DMS153 treated with DMSO at 0.1 percent for 48 hours (cell line): Measurements from ENCODE around the gene PHACTR3.
A peak's percentile ranks its signal among the peaks of the same experiment; 100 is the strongest.

Experiments
- DNase-seq: peaks from one replicate; lab custom pipeline; 2025; ENCODE audit not compliant: unreplicated experiment; lab: John Stamatoyannopoulos, UW

Gene PHACTR3

GRCh38 chr20:59772931-59773913 lies 168.9 kb downstream of the PHACTR3 start:
- no peak for DNase-seq

- no peak for DNase-seq
These were observed 169.9 kb downstream of the PHACTR3 start for GRCh38 chr20:59774204-59774641.

- no peak for DNase-seq
These were observed 170.8 kb downstream of the PHACTR3 start for GRCh38 chr20:59774921-59775686.

GRCh38 chr20:59775687-59776055 lies 171.3 kb downstream of the PHACTR3 start:
- no peak for DNase-seq

GRCh38 chr20:59776059-59776603 lies 171.8 kb downstream of the PHACTR3 start:
- no peak for DNase-seq

- DNase-seq, result no peak
These were observed 172.4 kb downstream of the PHACTR3 start for GRCh38 chr20:59776626-59777330.

GRCh38 chr20:59777331-59777725 lies 173.0 kb downstream of the PHACTR3 start:
- DNase-seq, result no peak

GRCh38 chr20:59777814-59778575 lies 173.7 kb downstream of the PHACTR3 start:
- DNase-seq, result no peak

- DNase-seq, result no peak
These were observed 174.4 kb downstream of the PHACTR3 start for GRCh38 chr20:59778615-59779200.

- DNase-seq, result no peak
These were observed 175.5 kb downstream of the PHACTR3 start for GRCh38 chr20:59779656-59780380.

GRCh38 chr20:59780494-59781185 lies 176.3 kb downstream of the PHACTR3 start:
- DNase-seq, result no peak

GRCh38 chr20:59781226-59781625 lies 176.9 kb downstream of the PHACTR3 start:
- DNase-seq, result no peak

GRCh38 chr20:59782986-59783640 lies 178.8 kb downstream of the PHACTR3 start:
- peak; percentile 36 for DNase-seq

GRCh38 chr20:59783641-59784010 lies 179.3 kb downstream of the PHACTR3 start:
- no peak for DNase-seq

GRCh38 chr20:59784365-59784764 lies 180.0 kb downstream of the PHACTR3 start:
- no peak for DNase-seq

GRCh38 chr20:59784791-59785668 lies 180.7 kb downstream of the PHACTR3 start:
- DNase-seq, result no peak

GRCh38 chr20:59785669-59785959 lies 181.3 kb downstream of the PHACTR3 start:
- no peak for DNase-seq
